Astrocyte of the cerebellum (primary cell): ENCODE data around the gene RHBDD3.

Source experiments
- DNase-seq: peaks from one replicate; pipeline ENCODE4 v3.0.0-alpha.2; 2011; ENCODE audit warnings: low read depth
- H3K4me3 ChIP-seq: 2 replicates; pipeline ENCODE4 v1.5.1; 2011; ENCODE audit warnings: mild to moderate bottlenecking, low read depth, low read length, moderate library complexity
- CTCF ChIP-seq: IDR thresholded peaks from 2 replicates; pipeline ENCODE4 v1.5.1; 2012; ENCODE audit warnings: low read length, low read depth, moderate library complexity, mild to moderate bottlenecking; ENCODE audit errors: missing control alignments
- in situ Hi-C: cut with HindIII; loops from 2 replicates; pipeline ENCODE4 v1.10.0; 2017; ENCODE audit warnings: low sequenced_read_pairs

The RHBDD3 gene

GRCh38 chr22:29309332-29310064 is 41.7 kb upstream of the RHBDD3 start:
- TF ChIP-seq CTCF, result no peak
- in situ Hi-C loops, result no loop called here
- DNase-seq, result no peak
- peak overlapping the region; percentile 66 for H3K4me3 ChIP-seq

GRCh38 chr22:29308791-29309262 is 41.0 kb upstream of the RHBDD3 start:
- H3K4me3 ChIP-seq, result peak overlapping the region; percentile 66
- TF ChIP-seq CTCF, result no peak
- in situ Hi-C loops, result no loop called here
- DNase-seq, result peak; percentile 73

- in situ Hi-C loops, result no loop called here
- no peak for DNase-seq
- peak overlapping the region; percentile 66 for H3K4me3 ChIP-seq
- no peak for TF ChIP-seq CTCF
These were observed 40.5 kb upstream of the RHBDD3 start for GRCh38 chr22:29308148-29308790.

- no peak for DNase-seq
- H3K4me3 ChIP-seq, result peak overlapping the region; percentile 66
- in situ Hi-C loops, result no loop called here
- no peak for TF ChIP-seq CTCF
These were observed 39.9 kb upstream of the RHBDD3 start for GRCh38 chr22:29307596-29308147.

- peak overlapping the region; percentile 66 for H3K4me3 ChIP-seq
- DNase-seq, result no peak
- in situ Hi-C loops, result no loop called here
- no peak for TF ChIP-seq CTCF
These were observed 39.2 kb upstream of the RHBDD3 start for GRCh38 chr22:29306835-29307595.

GRCh38 chr22:29306175-29306834 is 38.5 kb upstream of the RHBDD3 start, which contains the start of gene GAS2L1:
TSS of gene GAS2L1 (plus strand) at chr22:29306650. CDS start at chr22:29308106, 1,456 bp downstream.
- H3K4me3 ChIP-seq, result peak within 1 kb of the TSS; percentile 66
- peak; percentile 27 for TF ChIP-seq CTCF
- in situ Hi-C loops, result no loop called here
- DNase-seq, result no peak
